Activated effector memory CD4-positive, alpha-beta T cell treated with anti-CD3 and anti-CD28 coated beads, Interleukin-2, amount 50 U/mL, for 16 hours (primary cell): Measurements from ENCODE around the gene RNF213.

ENCODE experiments used
- DNase-seq: peaks from one replicate; pipeline ENCODE4 v3.0.0-alpha.2; 2020

RNF213 gene

DNA sequence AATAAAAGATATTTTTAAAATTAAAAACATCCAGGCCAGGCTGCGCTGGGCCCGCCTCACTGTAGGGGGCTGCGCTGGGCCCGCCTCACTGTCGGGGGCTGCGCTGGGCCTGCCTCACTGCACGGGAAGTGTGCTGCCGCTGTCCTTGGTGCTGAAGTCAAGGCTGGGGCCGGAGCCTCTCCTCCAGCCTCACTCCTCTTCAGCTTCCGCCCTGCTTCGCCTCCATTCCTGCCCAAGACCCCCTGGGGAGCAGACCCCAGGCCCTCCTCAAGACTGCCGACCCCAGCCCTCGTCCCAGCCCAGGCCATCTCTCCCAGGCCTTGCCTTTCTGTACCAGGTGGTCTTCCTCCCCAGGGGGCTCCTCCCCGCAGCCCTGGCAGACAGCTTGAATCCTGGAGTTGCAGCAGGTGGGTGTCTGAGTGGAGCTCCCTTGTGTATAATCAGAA is 180.5 kb downstream of the RNF213 start:
- peak; percentile 81 for DNase-seq

DNA sequence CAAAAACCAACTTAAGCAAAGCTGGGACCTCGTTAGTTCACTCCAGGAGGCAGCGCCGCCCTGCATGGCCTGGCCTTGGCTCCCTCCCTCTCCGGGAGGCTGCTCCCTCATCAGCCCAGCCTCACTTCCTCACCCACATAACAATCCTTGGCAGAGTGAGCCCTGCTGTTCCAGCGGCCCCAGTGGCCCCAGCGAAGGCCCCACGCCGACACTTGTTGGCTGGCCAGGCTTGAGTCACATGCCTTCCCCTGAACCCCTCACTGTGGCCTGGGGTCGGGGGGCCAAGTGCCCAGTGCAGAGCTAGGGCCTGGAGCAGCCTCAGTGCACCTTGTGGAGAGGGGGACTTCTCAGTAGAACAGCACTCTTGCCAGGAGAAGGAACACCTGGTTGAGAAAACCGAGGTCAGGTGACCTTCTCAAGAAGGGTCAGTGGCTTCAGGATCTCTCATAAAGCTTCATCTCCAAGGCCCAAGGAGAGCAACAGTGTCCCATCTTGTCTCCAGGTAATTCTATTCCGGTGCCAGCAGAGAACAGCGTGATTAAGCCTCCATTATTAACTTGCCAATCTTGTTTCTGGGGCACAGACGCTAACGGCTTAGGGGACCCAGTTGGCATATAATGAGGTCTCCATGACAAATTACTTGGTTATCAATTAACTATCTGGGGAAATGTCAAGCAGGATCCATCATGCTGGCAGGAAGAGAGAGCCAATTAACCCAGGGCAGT is 181.1 kb downstream of the RNF213 start:
- no peak for DNase-seq

DNA sequence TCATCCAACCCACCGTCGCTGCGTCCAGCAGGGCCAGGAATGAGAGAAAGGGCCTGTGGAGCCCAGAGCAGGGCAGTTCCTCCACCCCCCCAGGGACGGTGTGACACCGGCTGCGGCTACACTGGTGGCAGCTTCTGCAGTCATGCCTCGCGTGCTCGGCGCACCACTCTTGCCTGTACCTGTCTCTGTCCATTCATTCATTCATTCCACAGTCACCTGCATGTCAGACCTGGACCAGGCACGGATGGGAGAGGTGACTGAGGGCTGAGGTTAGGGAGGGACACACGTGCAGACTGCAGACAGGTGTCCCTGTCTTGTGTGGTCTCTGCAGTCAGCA is 181.6 kb downstream of the RNF213 start:
- no peak for DNase-seq

DNA sequence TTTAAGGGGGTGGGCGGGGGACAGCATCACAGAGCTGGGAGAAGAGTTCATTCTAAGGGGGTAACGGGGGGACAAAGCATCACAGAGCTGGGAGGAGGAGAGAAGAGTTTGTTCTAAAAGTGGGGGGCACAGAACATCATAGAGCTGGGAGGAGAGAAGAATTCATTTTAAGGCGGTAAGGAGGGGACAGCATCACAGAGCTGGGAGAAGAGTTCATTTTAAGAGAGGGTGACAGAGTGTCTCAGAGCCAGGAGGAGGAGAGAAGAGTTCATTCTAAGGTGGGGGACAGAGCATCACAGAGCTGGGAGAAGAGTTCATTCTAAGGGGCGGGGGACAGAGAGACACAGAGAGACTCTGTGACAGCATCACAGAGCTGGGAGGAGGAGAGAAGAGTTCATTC is 182.1 kb downstream of the RNF213 start:
- no peak for DNase-seq

DNA sequence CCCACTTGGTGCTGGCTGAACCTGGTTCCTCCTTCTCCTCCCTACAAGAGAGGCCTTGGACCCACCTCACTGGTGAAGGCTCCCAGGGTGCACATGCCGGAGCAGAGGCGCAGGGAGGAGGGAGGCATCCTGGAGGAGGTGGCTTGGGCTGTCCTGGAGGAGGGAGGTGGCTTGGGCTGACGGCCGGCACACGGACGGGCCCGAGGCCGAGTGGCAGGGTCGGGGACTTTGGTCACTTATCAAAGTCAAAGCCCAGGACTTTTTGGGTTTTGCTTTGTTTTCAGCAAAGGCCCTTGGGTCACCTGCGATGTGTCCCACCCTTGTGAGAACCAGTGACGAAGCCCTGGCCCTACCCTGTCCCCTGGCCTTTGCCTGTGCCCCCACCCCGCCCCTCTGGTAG is 182.8 kb downstream of the RNF213 start:
- no peak for DNase-seq

DNA sequence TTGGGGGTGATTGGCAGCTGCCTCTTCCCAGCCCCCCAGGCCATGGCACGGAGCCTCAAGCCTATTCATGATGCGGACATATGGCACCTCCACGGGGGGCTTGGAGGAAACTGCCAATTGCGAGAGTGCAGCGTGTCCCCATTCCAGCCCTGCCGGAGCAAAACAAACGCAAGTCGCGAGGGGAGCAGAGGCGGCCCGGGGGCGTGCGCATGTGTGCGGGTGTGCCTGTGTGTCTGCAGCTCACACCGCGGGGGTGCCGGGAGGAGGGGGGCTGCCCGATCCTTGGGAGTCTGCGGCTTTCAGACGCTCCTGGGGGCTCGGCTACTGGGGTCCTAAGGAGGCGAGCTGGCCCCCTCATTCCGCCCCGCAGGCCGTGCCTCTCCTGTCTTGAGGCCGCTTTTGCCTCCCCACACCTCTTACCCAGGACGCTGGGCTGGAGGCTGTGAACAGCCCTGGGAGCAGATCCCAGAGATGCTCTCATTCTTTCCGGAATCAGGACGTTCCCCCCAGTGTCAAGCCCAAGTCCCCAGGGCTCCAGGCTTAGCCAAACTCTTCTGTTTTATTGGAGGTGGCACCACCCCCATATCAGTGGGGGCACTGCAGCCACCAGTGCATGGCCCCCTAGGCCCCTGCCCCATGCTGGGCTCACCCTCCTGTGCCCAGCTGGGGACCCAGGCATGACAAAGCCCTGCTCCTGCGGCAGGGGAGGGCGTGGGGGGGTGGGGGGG is 183.4 kb downstream of the RNF213 start:
- DNase-seq = no peak

DNA sequence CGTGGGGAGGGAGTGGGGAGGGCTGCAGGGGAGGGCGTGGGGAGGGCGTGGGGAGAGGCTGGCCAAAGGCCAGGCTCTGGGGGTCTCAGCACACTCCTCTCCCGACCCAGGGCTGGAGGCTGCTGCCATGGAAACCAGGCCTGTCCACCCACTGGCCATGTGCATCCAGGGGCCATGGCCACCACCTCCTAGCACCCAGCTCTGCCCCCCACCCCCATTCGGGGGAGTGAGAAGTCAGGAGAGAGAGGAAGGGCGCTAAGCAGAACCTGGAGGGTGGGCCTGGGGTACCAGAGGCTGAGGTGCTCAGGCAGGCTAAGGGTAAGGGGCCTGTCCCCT is 184.0 kb downstream of the RNF213 start:
- DNase-seq = no peak

DNA sequence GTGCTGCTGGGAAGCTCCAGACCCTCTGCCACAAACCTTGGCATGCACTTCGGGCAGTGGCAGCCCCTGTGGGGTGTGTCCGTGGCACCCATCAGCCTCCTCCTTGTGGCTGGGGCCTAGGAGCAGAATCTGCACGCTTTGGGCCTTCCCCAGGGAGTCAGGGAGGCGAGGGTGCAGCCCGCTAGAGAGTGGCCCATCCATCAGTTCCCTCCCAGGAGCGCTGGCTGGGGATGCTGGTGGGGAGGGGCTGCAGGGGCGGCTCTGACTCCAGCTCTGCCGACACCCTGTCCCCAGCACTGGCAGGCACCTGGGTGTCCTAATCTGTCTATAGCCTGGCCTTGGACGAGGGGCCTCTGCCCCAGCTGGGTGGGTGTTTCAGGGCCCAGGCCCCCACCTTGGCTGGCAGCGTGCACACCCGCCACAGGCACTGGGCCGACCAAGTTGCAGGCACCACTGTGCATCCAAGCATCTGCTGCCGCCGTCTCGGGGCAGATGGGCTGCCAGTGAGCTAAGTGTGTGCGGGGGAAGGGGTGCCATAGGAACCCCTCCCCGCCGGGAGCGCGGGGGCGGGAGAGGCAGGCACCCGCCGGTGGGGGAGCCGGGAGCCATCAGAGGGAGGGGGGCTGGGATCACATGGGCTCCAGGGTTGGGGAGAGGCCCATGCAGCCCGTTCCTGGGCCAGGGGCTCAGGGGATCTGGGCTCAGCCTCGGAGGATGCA is 184.5 kb downstream of the RNF213 start:
- DNase-seq = no peak

DNA sequence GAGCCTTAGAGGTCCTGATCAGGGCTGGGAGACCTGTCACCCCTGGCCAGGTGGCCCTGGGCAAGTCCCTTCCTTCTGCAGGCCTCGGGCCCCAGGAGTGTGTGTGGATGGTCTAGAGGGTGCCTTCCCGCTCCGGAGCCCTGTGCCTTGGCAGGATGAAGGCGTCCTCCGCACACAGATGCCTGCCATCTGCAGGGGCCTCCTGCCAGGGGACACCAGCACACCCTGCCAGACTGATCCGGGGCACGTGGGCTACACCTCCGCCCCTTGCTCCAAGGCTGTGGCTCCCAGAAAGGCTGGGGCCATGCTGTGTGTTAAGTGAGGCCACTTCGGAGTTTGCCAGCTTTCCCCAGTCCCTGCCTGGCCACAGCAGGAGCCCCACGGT is 185.1 kb downstream of the RNF213 start:
- no peak for DNase-seq

DNA sequence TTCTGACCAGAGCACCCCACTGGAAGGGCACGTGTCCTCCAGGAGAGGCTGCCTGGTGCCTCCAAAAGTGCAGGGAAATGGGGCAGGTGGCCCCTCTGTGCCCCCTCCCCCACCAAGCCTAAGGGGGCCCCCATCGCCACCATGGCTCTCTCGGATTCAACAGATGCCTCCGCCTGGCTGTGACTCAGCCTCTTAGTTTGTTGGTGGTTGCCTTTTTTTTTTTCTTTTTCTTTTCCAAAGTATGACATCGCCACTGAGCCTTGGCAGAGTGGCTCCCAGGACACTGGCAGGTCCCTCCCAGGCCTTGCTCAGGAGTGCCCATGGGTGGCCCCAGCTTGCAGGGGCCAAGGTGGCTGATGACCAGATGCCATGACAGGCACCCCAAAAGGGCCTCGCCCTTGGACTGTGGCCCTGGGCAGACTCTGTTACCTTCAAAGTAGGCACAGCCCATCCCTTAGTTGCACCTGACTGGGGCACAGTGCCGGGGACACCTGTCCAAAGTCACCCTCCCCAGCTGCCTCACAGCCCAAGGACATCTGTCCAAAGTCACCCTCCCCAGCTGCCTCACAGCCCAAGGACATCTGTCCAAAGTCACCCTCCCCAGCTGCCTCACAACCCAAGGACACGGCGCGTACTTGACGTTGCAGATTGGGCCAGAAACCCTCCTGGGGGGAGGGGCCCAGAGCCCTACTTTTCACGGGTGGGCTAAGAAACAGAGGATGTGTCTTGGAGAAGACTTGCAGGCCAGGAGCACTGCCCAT is 186.2 kb downstream of the RNF213 start:
- no peak for DNase-seq

DNA sequence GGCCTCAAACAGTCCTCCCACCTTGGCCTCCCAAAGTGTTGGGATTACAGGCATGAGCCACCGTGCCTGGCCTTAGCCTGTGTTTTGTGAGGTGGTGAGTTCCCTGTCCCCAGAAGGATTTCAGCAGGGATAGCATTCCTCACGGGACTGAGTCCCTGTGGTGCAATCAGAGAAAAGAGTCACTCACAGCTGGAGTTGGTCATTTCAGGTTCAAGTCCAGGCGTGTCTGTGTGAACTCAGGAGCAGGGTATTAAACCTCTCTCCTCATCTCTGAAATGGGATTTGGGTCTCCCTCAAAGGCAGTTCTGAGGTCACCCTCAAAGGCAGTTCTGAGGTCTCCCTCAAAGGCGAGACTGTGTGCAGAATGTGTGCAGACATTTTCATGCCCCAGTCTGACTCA is 187.1 kb downstream of the RNF213 start:
- no peak for DNase-seq
